HT1080 (cell line): ENCODE data around the gene TF. TPM values are rescaled to one million over a fixed set of nuclear protein-coding genes. Genes with fewer than 3 reads are reported as not detected.

ENCODE experiments used
- DNase-seq: peaks from one replicate; pipeline ENCODE4 v3.0.0-alpha.2; 2015; ENCODE audit warnings: low read depth
- small RNA-seq: library from RNA; depleted of rRNA; stranded (forward); fragments of <200 nt; gene quantifications from one replicate; pipeline ENCODE3, GENCODE V24; 2014
- total RNA-seq: library from RNA; depleted of rRNA; stranded (reverse); fragments of >200 nt; shearing (Covaris generic); gene quantifications from 2 replicates; pipeline ENCODE4 v1.2.3, GENCODE V29; 2014; rRNA removed

The TF gene
- total RNA-seq, 1 experiment from 2014 or later: 0.90 TPM

GRCh38 chr3:133834621-133835417 is 88.6 kb downstream of the TF start:
- no peak for DNase-seq

GRCh38 chr3:133835418-133835743 is 89.2 kb downstream of the TF start:
- DNase-seq: no peak

- DNase-seq: no peak
Measured at GRCh38 chr3:133835961-133836360, 89.8 kb downstream of the TF start.

GRCh38 chr3:133836497-133837158 is 90.4 kb downstream of the TF start:
- DNase-seq: no peak

GRCh38 chr3:133837487-133838295 is 91.5 kb downstream of the TF start:
- no peak for DNase-seq

- no peak for DNase-seq
Measured at GRCh38 chr3:133838296-133838789, 92.2 kb downstream of the TF start.

- no peak for DNase-seq
Measured at GRCh38 chr3:133838916-133839800, 93.0 kb downstream of the TF start.

GRCh38 chr3:133840055-133840737 is 94.0 kb downstream of the TF start:
- no peak for DNase-seq

- DNase-seq: no peak
Measured at GRCh38 chr3:133840767-133841166, 94.6 kb downstream of the TF start.

GRCh38 chr3:133841196-133841595 is 95.0 kb downstream of the TF start:
- DNase-seq: no peak

- DNase-seq: no peak
Measured at GRCh38 chr3:133842158-133842557, 96.0 kb downstream of the TF start.

GRCh38 chr3:133843634-133844033 is 97.4 kb downstream of the TF start:
- DNase-seq: peak; percentile 73

- no peak for DNase-seq
Measured at GRCh38 chr3:133845127-133845526, 98.9 kb downstream of the TF start.

Small RNA genes lying within 50 kb of the gene (small RNA-seq; reads per million reads assigned to genes)
- not detected for gene RNA5SP140

Other genes starting within 250 kb of the TF start
- gene CDV3, start 172.7 kb upstream of the TF start, total RNA-seq: 224 and 227 TPM in 2 replicates
- gene TOPBP1, start 84.5 kb upstream of the TF start, total RNA-seq: 73.0 and 96.4 TPM in 2 replicates
- 88.2 and 120 TPM in 2 replicates for gene SRPRB, start 59.4 kb downstream of the TF start, total RNA-seq
- 0.23 and 0.51 TPM in 2 replicates for gene RAB6B, start 149.5 kb downstream of the TF start, total RNA-seq